B cell (primary cell): ENCODE data around the gene SAMD4A. TPM values are rescaled to one million over a fixed set of nuclear protein-coding genes. Genes with fewer than 3 reads are reported as not detected.

Source experiments
- ATAC-seq: fragments of 200-7000 bp; cut with Tn5 transposase; one replicate; pipeline ENCODE4 v1.10.0; 2021; ENCODE audit warnings: low read depth, mild to moderate bottlenecking, moderate number of reproducible peaks, moderate library complexity
- CTCF ChIA-PET: fragments of 350-600 bp; sonication (Branson Sonifier 250); formaldehyde crosslinking; loops from one replicate; lab custom pipeline; 2021; ENCODE audit warnings: antibody characterized with exemption, inconsistent platforms; lab: Charles Lee
- POLR2A ChIA-PET: fragments of 350-600 bp; sonication (Branson Sonifier 250); formaldehyde crosslinking; loops from one replicate; lab custom pipeline; 2021; ENCODE audit warnings: antibody characterized with exemption; lab: Charles Lee
- DNase-seq: peaks from one replicate; pipeline ENCODE4 v3.0.0; 2013
- H2AFZ ChIP-seq: 2 replicates; pipeline ENCODE4 v1.6.1; 2012; ENCODE audit warnings: mild to moderate bottlenecking, low read depth, low read length; ENCODE audit not compliant: insufficient read depth, poor library complexity, severe bottlenecking
- H3K27ac ChIP-seq, 2 donors: 1 replicate in 1 of 2; 2 replicates in 1 of 2; pipeline ENCODE4 v1.5.1; 2012 to 2013; ENCODE audit warnings: low read length in 2 of 2, mild to moderate bottlenecking in 2 of 2, moderate library complexity in 1 of 2
- H3K27me3 ChIP-seq, 4 experiments: fragments of 200-600 bp in 1 of 4; sonication (generic) in 1 of 4; replicated peaks in 1 of 4; 1 replicate in 2 of 4; 2 replicates in 2 of 4; pipeline versions ENCODE4 v1.6.1 to v1.7.0; 2013 to 2016; ENCODE audit warnings: low read length in 3 of 4, mild to moderate bottlenecking in 2 of 4, mixed read lengths in 1 of 4, moderate library complexity in 1 of 4; ENCODE audit not compliant: insufficient read depth in 4 of 4, control insufficient read depth in 3 of 4; ENCODE audit errors: control extremely low read depth in 1 of 4
- H3K36me3 ChIP-seq, 2 experiments: replicated peaks in 1 of 2; 1 replicate in 1 of 2; 2 replicates in 1 of 2; pipeline versions ENCODE4 v1.6.1 to v1.7.1; 2013; ENCODE audit warnings: low read length in 1 of 2; ENCODE audit not compliant: insufficient read depth in 2 of 2, control insufficient read depth in 1 of 2; ENCODE audit errors: control extremely low read depth in 1 of 2, extremely low read depth in 1 of 2
- H3K4me1 ChIP-seq, 2 donors: fragments of 200-600 bp in 1 of 2; sonication (generic) in 1 of 2; 1 replicate in 1 of 2; 2 replicates in 1 of 2; pipeline versions ENCODE4 v1.5.1 to v1.6.1; 2013 to 2017; ENCODE audit warnings: low read length in 2 of 2; ENCODE audit not compliant: control insufficient read depth in 2 of 2, insufficient read depth in 2 of 2
- H3K4me2 ChIP-seq: replicated peaks from 2 replicates; pipeline ENCODE3; 2012; ENCODE audit warnings: mild to moderate bottlenecking, low read depth, low read length; ENCODE audit not compliant: poor library complexity, severe bottlenecking
- H3K4me3 ChIP-seq, 5 experiments: fragments of 200-600 bp in 1 of 5; sonication (generic) in 1 of 5; 1 replicate in 3 of 5; 2 replicates in 2 of 5; pipeline versions ENCODE4 v1.5.1 to v1.7.0; 2011 to 2016; ENCODE audit warnings: low read length in 4 of 5, mild to moderate bottlenecking in 4 of 5, low read depth in 2 of 5, control low read depth in 1 of 5, moderate library complexity in 1 of 5; ENCODE audit not compliant: insufficient read depth in 1 of 5; ENCODE audit errors: control extremely low read depth in 1 of 5, extremely low read depth in 1 of 5
- H3K79me2 ChIP-seq: fragments of 200-600 bp; sonication (generic); one replicate; pipeline ENCODE4 v1.6.0; 2016; ENCODE audit warnings: low read length; ENCODE audit not compliant: control insufficient read depth, insufficient read depth
- H3K9ac ChIP-seq: fragments of 200-600 bp; sonication (generic); 2 replicates; pipeline ENCODE4 v1.6.1; 2017; ENCODE audit warnings: mild to moderate bottlenecking, low read length, moderate library complexity
- H3K9me3 ChIP-seq, 3 donors: one replicate each; pipeline versions ENCODE4 v1.6.1 to v1.7.1; 2013; ENCODE audit warnings: low read length in 2 of 3; ENCODE audit not compliant: control insufficient read depth in 2 of 3, insufficient read depth in 1 of 3; ENCODE audit errors: control extremely low read depth in 1 of 3
- H4K20me1 ChIP-seq: 2 replicates; pipeline ENCODE4 v1.6.0; 2012; ENCODE audit warnings: mild to moderate bottlenecking, low read length; ENCODE audit not compliant: insufficient read depth, control insufficient read depth, poor library complexity, severe bottlenecking
- H3K27ac Mint-ChIP-seq: one replicate; pipeline ENCODE4 v1.8.0; 2021; ENCODE audit warnings: mixed read lengths
- H3K27me3 Mint-ChIP-seq: one replicate; pipeline ENCODE4 v1.8.0; 2021; ENCODE audit warnings: mixed read lengths
- H3K4me1 Mint-ChIP-seq: one replicate; pipeline ENCODE4 v1.8.0; 2021; ENCODE audit warnings: mixed read lengths
- H3K4me3 Mint-ChIP-seq: one replicate; pipeline ENCODE4 v1.8.0; 2021; ENCODE audit warnings: mixed read lengths
- H3K9me3 Mint-ChIP-seq: one replicate; pipeline ENCODE4 v1.8.0; 2022; ENCODE audit warnings: mixed read lengths; ENCODE audit not compliant: insufficient read depth
- CTCF ChIP-seq: fragments of 200-600 bp; IDR thresholded peaks from one replicate; pipeline ENCODE4 v1.8.0; 2022; ENCODE audit warnings: antibody characterized with exemption, mild to moderate bottlenecking
- EZH2 ChIP-seq: IDR thresholded peaks from 2 replicates; pipeline ENCODE4 v1.6.1; 2012; ENCODE audit warnings: borderline replicate concordance, low read depth, mild to moderate bottlenecking, moderate library complexity, low read length; ENCODE audit not compliant: insufficient read depth, poor library complexity, severe bottlenecking
- WGBS: methylation state at CpG from one replicate; pipeline ENCODE4 v1.1.5; 2013; ENCODE audit warnings: missing lambda C conversion rate; ENCODE audit not compliant: insufficient coverage; 5-methylcytosine and 5-hydroxymethylcytosine counted together
- intact Hi-C: fragments of 100-400 bp; cut with micrococcal nuclease; formaldehyde crosslinking; loops from one replicate; pipeline ENCODE4 v1.10.0; 2022
- polyA plus RNA-seq: library from polyadenylated mRNA; depleted of rRNA; stranded (reverse); fragments of >200 nt; gene quantifications from 2 replicates; pipeline ENCODE4 v1.2.3, GENCODE V29; 2012
- total RNA-seq, 2 donors: library from RNA; stranded (reverse); fragments of 120-200 nt in 1 of 2; gene quantifications; 1 replicate in 1 of 2; 2 replicates in 1 of 2; pipeline versions ENCODE4 v1.2.3 to v1.2.4, GENCODE V29; 2013 to 2022

SAMD4A gene
- total and polyA plus RNA-seq, 2 donors (not counting 1 experiment from before 2014, with no cell fraction given) = 5.7 to 13.7 TPM

GRCh38 chr14:54778618-54779345 is 211.9 kb downstream of the SAMD4A start:
- Histone ChIP-seq H3K27ac (no peak overlapping the region), H4K20me1 (peaks cover 29% of the 10 kb centered on the region), H3K27me3 (no peaks in the 10 kb centered on the region), H3K4me3 (no peak overlapping the region), H2AFZ (no peak overlapping the region), H3K79me2 (no peaks in the 10 kb centered on the region), H3K4me1 (peaks cover 43 to 52% of the 10 kb centered on the region in 2 donors), H3K36me3 (no peaks in the 10 kb centered on the region), H3K9ac (no peak overlapping the region), H3K9me3 (no peaks in the 10 kb centered on the region), H3K4me2 (no peak overlapping the region)
- no peak for DNase-seq
- Mint-ChIP-seq H3K4me1 (peaks cover 44% of the 10 kb centered on the region), H3K27ac (no peak overlapping the region), H3K4me3 (no peak overlapping the region), H3K9me3 (no peaks in the 10 kb centered on the region), H3K27me3 (no peaks in the 10 kb centered on the region)
- ATAC-seq = no peak
- WGBS = 87% methylated on average over 9 of the region's 9 CpGs
- ChIA-PET POLR2A (no interaction called here), CTCF (interaction anchor here (1.4 kb wide), 1 partner anchor 381 kb away, joined by 5 read pairs; no protein-coding TSS in a partner anchor)
- intact Hi-C loops = loop anchor here (5.0 to 10.0 kb wide), 4 partner anchors 106 to 384 kb away; partner anchors contain the start of genes CDKN3, CGRRF1 and GCH1
- TF ChIP-seq EZH2 = no peak
- TF ChIP-seq CTCF = no peak

DNA sequence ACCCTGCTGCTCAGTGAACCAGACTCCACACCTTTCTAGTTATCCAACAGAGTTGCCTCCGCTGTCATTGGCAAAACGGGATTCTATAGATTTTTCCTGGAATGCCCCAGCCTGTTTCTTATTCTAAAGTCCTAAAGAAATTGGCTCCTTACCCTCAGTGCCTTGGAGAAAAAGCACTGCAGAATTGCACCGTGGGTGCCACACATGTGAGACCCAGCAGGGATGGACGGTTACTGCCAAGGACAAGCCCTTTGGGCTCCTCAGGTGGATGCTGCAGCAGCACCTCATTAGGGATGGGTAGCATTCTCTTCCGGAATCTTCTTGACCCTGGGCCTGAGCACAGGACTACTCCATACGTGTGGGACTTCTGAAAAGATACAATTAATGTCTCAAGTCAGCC is 214.2 kb downstream of the SAMD4A start:
- intact Hi-C loops = no loop called here

More for the DNA sequence above, 214.2 kb downstream of the SAMD4A start:
- H3K9me3 Mint-ChIP-seq = no peaks in the 10 kb centered on the region
- no peak overlapping the region for H3K4me2 ChIP-seq
- peaks cover 29 to 36% of the 10 kb centered on the region in 2 donors for H3K4me1 ChIP-seq
- no peaks in the 10 kb centered on the region for H3K9me3 ChIP-seq
- CTCF ChIA-PET = interaction anchor here (3.2 kb wide), 1 partner anchor 217 kb away, joined by 16 read pairs; no protein-coding TSS in a partner anchor
- H3K27ac Mint-ChIP-seq = no peak overlapping the region
- no peak overlapping the region for H2AFZ ChIP-seq
- H3K9ac ChIP-seq = no peak overlapping the region
- no peaks in the 10 kb centered on the region for H3K27me3 Mint-ChIP-seq
- H3K27ac ChIP-seq = no peak overlapping the region
- no peaks in the 10 kb centered on the region for H3K27me3 ChIP-seq
- POLR2A ChIA-PET = no interaction called here
- WGBS = 88% methylated on average over 6 of the region's 6 CpGs
- H3K36me3 ChIP-seq = peaks cover 0 to 7% of the 10 kb centered on the region in 2 experiments
- H3K4me3 ChIP-seq = no peak overlapping the region
- TF ChIP-seq EZH2 = no peak
- TF ChIP-seq CTCF = no peak
- H3K79me2 ChIP-seq = no peaks in the 10 kb centered on the region
- H3K4me3 Mint-ChIP-seq = no peak overlapping the region
- DNase-seq = no peak
- ATAC-seq = no peak
- peaks cover 36% of the 10 kb centered on the region for H3K4me1 Mint-ChIP-seq
- H4K20me1 ChIP-seq = peaks cover 16% of the 10 kb centered on the region
